ENCODE results near the gene CLDN24. TPM values are rescaled to one million over a fixed set of nuclear protein-coding genes. Genes with fewer than 3 reads are reported as not detected.

CLDN24 gene
- total RNA-seq, 1 donor from 2014 or later: not detected

GRCh38 chr4:183352546-183352945, 30.3 kb upstream of the CLDN24 start:
- Mint-ChIP-seq H3K4me3 (ENCODE audit: unreplicated experiment) (no peak overlapping the region), H3K27ac (ENCODE audit: unreplicated experiment) (no peak overlapping the region), H3K4me1 (ENCODE audit: unreplicated experiment) (no peaks in the 10 kb centered on the region), H3K27me3 (ENCODE audit: unreplicated experiment) (peaks cover 7% of the 10 kb centered on the region), H3K36me3 (ENCODE audit: low read depth, unreplicated experiment) (no peaks in the 10 kb centered on the region), H3K9me3 (ENCODE audit: unreplicated experiment) (no peaks in the 10 kb centered on the region)
- no peak for DNase-seq (ENCODE audit: low spot score)
- no peak for TF ChIP-seq CTCF (IDR thresholded peaks at IDR 0.05; ENCODE audit: unreplicated experiment)

- Mint-ChIP-seq H3K27ac (ENCODE audit: unreplicated experiment) (no peak overlapping the region), H3K4me1 (ENCODE audit: unreplicated experiment) (no peaks in the 10 kb centered on the region), H3K27me3 (ENCODE audit: unreplicated experiment) (peaks cover 5% of the 10 kb centered on the region), H3K4me3 (ENCODE audit: unreplicated experiment) (no peak overlapping the region), H3K36me3 (ENCODE audit: low read depth, unreplicated experiment) (no peaks in the 10 kb centered on the region), H3K9me3 (ENCODE audit: unreplicated experiment) (no peaks in the 10 kb centered on the region)
- DNase-seq (ENCODE audit: low spot score): no peak
- TF ChIP-seq CTCF (IDR thresholded peaks at IDR 0.05; ENCODE audit: unreplicated experiment): no peak
Measured at GRCh38 chr4:183350317-183351071, 28.3 kb upstream of the CLDN24 start.

GRCh38 chr4:183349673-183350072, 27.4 kb upstream of the CLDN24 start:
- no peak for DNase-seq (ENCODE audit: low spot score)
- no peaks in the 10 kb centered on the region for H3K36me3 Mint-ChIP-seq (ENCODE audit: low read depth, unreplicated experiment)
- no peaks in the 10 kb centered on the region for H3K9me3 Mint-ChIP-seq (ENCODE audit: unreplicated experiment)
- no peak overlapping the region for H3K4me3 Mint-ChIP-seq (ENCODE audit: unreplicated experiment)
- no peak for TF ChIP-seq CTCF (IDR thresholded peaks at IDR 0.05; ENCODE audit: unreplicated experiment)
- peaks cover 6% of the 10 kb centered on the region for H3K27me3 Mint-ChIP-seq (ENCODE audit: unreplicated experiment)
- H3K4me1 Mint-ChIP-seq (ENCODE audit: unreplicated experiment): no peaks in the 10 kb centered on the region
- no peak overlapping the region for H3K27ac Mint-ChIP-seq (ENCODE audit: unreplicated experiment)

GRCh38 chr4:183348706-183349659, 26.8 kb upstream of the CLDN24 start:
- Mint-ChIP-seq H3K27ac (ENCODE audit: unreplicated experiment) (no peak overlapping the region), H3K9me3 (ENCODE audit: unreplicated experiment) (no peaks in the 10 kb centered on the region), H3K4me3 (ENCODE audit: unreplicated experiment) (no peak overlapping the region), H3K36me3 (ENCODE audit: low read depth, unreplicated experiment) (no peaks in the 10 kb centered on the region), H3K4me1 (ENCODE audit: unreplicated experiment) (no peaks in the 10 kb centered on the region), H3K27me3 (ENCODE audit: unreplicated experiment) (peaks cover 6% of the 10 kb centered on the region)
- no peak for TF ChIP-seq CTCF (IDR thresholded peaks at IDR 0.05; ENCODE audit: unreplicated experiment)
- no peak for DNase-seq (ENCODE audit: low spot score)
